A549 (cell line): ENCODE data around the gene FAM136A.

ENCODE experiments used
- CBX2 ChIP-seq: fragments of 200-600 bp; sonication (generic); IDR thresholded peaks from 2 replicates; pipeline ENCODE4 v1.6.1; 2016; ENCODE audit warnings: low read depth, mild to moderate bottlenecking, borderline replicate concordance
- EP300 ChIP-seq, 2 experiments: fragments of >200 bp; sonication (Bioruptor Twin); formaldehyde crosslinking; IDR thresholded peaks; 2 replicates in 1 of 2; 3 replicates in 1 of 2; pipeline ENCODE4 v1.6.1; 2016 to 2017
- TF ChIP-seq, protein P1 (sequence below): fragments of >200 bp; sonication (Bioruptor Twin); formaldehyde crosslinking; IDR thresholded peaks from 3 replicates; pipeline ENCODE4 v1.5.1; 2016

DNA sequence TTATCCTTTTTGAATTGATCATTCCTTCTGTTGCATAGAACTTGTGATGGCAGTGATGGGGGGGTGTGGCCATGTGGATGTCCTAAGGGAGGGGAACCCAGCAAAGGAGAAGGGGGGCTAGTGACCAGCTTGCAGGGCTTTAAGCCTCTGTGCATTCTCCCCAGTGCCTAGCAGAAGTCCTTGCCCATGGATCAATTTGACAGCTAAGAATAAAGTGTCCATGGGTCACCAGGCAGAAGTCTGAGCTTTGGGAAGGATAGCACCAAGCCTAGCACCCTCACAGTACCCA, 39.6 kb upstream of the FAM136A start:
- TF ChIP-seq, protein P1, sequence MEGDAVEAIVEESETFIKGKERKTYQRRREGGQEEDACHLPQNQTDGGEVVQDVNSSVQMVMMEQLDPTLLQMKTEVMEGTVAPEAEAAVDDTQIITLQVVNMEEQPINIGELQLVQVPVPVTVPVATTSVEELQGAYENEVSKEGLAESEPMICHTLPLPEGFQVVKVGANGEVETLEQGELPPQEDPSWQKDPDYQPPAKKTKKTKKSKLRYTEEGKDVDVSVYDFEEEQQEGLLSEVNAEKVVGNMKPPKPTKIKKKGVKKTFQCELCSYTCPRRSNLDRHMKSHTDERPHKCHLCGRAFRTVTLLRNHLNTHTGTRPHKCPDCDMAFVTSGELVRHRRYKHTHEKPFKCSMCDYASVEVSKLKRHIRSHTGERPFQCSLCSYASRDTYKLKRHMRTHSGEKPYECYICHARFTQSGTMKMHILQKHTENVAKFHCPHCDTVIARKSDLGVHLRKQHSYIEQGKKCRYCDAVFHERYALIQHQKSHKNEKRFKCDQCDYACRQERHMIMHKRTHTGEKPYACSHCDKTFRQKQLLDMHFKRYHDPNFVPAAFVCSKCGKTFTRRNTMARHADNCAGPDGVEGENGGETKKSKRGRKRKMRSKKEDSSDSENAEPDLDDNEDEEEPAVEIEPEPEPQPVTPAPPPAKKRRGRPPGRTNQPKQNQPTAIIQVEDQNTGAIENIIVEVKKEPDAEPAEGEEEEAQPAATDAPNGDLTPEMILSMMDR = no peak; the same call in 1 of the 3 replicates
- no peak for TF ChIP-seq EP300 (IDR thresholded peaks at IDR 0.05)
- no peak for TF ChIP-seq CBX2
